H1 (cell line): Measurements from ENCODE around the gene SLFN14.

Experiments
- CTCF ChIP-seq, 3 experiments: IDR thresholded peaks; 1 replicate in 2 of 3; 2 replicates in 1 of 3; pipeline versions ENCODE4 v1.5.1 to v1.6.1; 2011; ENCODE audit warnings: low read length in 3 of 3, mild to moderate bottlenecking in 3 of 3, inconsistent platforms in 2 of 3, low read depth in 1 of 3, moderate library complexity in 1 of 3; ENCODE audit not compliant: insufficient read depth in 1 of 3; ENCODE audit errors: control extremely low read depth in 1 of 3
- JUN ChIP-seq: IDR thresholded peaks from 2 replicates; pipeline ENCODE4 v1.6.1; 2011; ENCODE audit warnings: low read depth, mild to moderate bottlenecking, improper control_type of control experiment, low read length
- MAX ChIP-seq: IDR thresholded peaks from 2 replicates; pipeline ENCODE4 v1.6.1; 2012; ENCODE audit warnings: inconsistent platforms
- POLR2A ChIP-seq, 2 experiments: IDR thresholded peaks; 1 replicate in 1 of 2; 2 replicates in 1 of 2; pipeline ENCODE4 v1.6.1; 2011; ENCODE audit warnings: low read depth in 2 of 2, low read length in 2 of 2, mild to moderate bottlenecking in 2 of 2; ENCODE audit errors: control extremely low read depth in 1 of 2
- POLR2AphosphoS5 ChIP-seq: IDR thresholded peaks from 2 replicates; pipeline ENCODE4 v1.6.1; 2011; ENCODE audit warnings: low read depth, low read length
- TAF1 ChIP-seq: IDR thresholded peaks from 2 replicates; pipeline ENCODE4 v1.6.1; 2011; ENCODE audit warnings: mild to moderate bottlenecking, low read depth, low read length
- TBP ChIP-seq: IDR thresholded peaks from 2 replicates; pipeline ENCODE4 v1.6.1; 2011; ENCODE audit warnings: low read depth, low read length, improper control_type of control experiment
- YY1 ChIP-seq: IDR thresholded peaks from 2 replicates; pipeline ENCODE4 v1.6.1; 2011; ENCODE audit warnings: low read depth, mild to moderate bottlenecking, low read length
- TF ChIP-seq, protein P1 (sequence below): IDR thresholded peaks from 2 replicates; pipeline ENCODE4 v1.6.1; 2011; ENCODE audit warnings: low read length, improper control_type of control experiment

- TF ChIP-seq POLR2AphosphoS5 (no peak), TBP (no peak), TAF1 (no peak), POLR2A (IDR thresholded peaks at IDR 0.05; ENCODE audit: control extremely low read depth in 1 of 2, low read depth in 2 of 2, low read length in 2 of 2) (no peak), CTCF (IDR thresholded peaks at IDR 0.05; ENCODE audit: control extremely low read depth in 1 of 3, insufficient read depth in 1 of 3, low read depth in 1 of 3, low read length in 3 of 3) (no peak), MAX (no peak), YY1 (no peak), JUN (no peak)
- TF ChIP-seq, protein P1, sequence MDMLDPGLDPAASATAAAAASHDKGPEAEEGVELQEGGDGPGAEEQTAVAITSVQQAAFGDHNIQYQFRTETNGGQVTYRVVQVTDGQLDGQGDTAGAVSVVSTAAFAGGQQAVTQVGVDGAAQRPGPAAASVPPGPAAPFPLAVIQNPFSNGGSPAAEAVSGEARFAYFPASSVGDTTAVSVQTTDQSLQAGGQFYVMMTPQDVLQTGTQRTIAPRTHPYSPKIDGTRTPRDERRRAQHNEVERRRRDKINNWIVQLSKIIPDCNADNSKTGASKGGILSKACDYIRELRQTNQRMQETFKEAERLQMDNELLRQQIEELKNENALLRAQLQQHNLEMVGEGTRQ, result no peak
Observed at GRCh38 chr17:35605678-35606077, 45.1 kb upstream of the SLFN14 start.
